PC-3 (cell line): Measurements from ENCODE around the gene AGAP1.

Experiments used
- EZH2 ChIP-seq: fragments of 300-600 bp; sonication (generic); IDR thresholded peaks from one replicate; pipeline ENCODE4 v1.6.1; 2017; ENCODE audit warnings: antibody characterized with exemption, mild to moderate bottlenecking, low read length; ENCODE audit not compliant: unreplicated experiment
- TF ChIP-seq, protein P1 (sequence below): fragments of 300-600 bp; sonication (generic); conservative IDR thresholded peaks from 2 replicates; pipeline ENCODE4 v1.5.1; 2017; ENCODE audit warnings: antibody characterized with exemption, low read depth, mild to moderate bottlenecking, low read length

- TF ChIP-seq, protein P1, sequence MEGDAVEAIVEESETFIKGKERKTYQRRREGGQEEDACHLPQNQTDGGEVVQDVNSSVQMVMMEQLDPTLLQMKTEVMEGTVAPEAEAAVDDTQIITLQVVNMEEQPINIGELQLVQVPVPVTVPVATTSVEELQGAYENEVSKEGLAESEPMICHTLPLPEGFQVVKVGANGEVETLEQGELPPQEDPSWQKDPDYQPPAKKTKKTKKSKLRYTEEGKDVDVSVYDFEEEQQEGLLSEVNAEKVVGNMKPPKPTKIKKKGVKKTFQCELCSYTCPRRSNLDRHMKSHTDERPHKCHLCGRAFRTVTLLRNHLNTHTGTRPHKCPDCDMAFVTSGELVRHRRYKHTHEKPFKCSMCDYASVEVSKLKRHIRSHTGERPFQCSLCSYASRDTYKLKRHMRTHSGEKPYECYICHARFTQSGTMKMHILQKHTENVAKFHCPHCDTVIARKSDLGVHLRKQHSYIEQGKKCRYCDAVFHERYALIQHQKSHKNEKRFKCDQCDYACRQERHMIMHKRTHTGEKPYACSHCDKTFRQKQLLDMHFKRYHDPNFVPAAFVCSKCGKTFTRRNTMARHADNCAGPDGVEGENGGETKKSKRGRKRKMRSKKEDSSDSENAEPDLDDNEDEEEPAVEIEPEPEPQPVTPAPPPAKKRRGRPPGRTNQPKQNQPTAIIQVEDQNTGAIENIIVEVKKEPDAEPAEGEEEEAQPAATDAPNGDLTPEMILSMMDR: no peak
- TF ChIP-seq EZH2: no peak
Observed at GRCh38 chr2:235911633-235912233, 417.9 kb downstream of the AGAP1 start.
